BE2C (cell line): ENCODE measurements around the gene PSMC4.

Experiments used
- DNase-seq: peaks from one replicate; pipeline ENCODE4 v3.0.0-alpha.2; 2020
- H3K27me3 ChIP-seq: fragments of 250-450 bp; sonication (Bioruptor Pico); 2 replicates; pipeline ENCODE4 v1.5.1; 2020; ENCODE audit warnings: mild to moderate bottlenecking
- H3K36me3 ChIP-seq: fragments of 250-450 bp; sonication (Bioruptor Pico); 2 replicates; pipeline ENCODE4 v1.5.1; 2020; ENCODE audit warnings: mild to moderate bottlenecking
- H3K4me1 ChIP-seq: fragments of 250-450 bp; sonication (Bioruptor Pico); 2 replicates; pipeline ENCODE4 v1.5.1; 2020
- H3K4me3 ChIP-seq: 2 replicates; pipeline ENCODE4 v1.5.1; 2011; ENCODE audit warnings: low read depth, low read length
- H3K9me3 ChIP-seq: fragments of 250-450 bp; sonication (Bioruptor Pico); 2 replicates; pipeline ENCODE4 v1.5.1; 2020
- TF ChIP-seq, protein P1 (sequence below): IDR thresholded peaks from 2 replicates; pipeline ENCODE4 v1.5.1; 2012; ENCODE audit warnings: mild to moderate bottlenecking, low read depth, low read length

The PSMC4 gene

DNA sequence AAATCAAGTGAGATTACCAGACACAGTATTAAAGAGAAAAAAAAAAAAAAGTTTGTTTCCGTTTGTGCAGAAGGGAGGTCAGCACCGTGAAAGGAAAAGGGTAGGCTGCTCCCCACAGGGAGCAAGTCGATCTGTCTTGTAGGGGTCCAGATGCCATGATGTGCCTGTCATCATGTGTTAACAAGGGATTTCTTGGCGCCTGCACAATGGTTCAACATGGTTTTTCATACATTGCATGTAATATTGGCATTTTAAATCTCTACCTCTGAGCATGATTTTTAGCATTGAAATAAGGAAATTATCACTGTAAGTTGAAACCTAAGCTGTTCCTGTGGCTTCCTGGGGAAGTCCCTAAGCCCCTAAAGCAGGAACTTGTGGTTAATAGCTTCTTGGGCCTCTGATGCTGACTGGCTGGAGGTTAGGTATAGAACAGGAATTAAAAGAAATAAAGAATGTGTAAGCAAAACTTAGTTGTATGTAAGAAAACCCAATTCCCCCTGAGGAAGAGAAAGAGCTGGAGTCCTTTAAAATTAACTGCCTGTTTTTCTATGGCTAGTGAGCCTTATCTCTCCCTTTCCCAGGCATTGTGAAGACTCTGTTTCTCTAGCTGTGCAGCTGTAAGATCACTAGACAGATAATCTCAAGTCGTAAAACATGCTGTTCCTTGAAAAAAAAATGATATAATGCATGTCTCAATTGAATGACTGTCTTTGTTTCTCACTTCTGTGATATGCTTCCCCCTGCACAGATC lies 29.2 kb upstream of the PSMC4 start:
- no peak for DNase-seq

DNA sequence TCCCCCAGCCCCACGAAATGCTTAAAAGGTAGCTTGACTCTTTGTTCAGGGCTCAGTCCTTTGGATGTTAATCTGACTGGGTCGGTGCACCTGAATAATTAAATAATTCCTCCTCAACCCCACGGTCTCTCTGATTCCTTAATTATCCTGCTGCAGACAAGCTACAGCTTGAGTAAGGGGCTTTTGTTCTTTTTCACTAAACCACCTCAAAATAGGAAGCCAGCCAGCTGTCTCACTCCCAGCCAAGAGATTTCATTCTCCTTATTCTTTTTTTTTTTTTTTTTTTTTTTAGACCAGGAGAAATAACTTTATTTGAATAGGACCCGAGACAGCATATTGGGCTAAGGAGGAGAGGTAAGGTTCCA lies 28.6 kb upstream of the PSMC4 start:
- no peak overlapping the region for H3K4me3 ChIP-seq
- H3K36me3 ChIP-seq: no peaks in the 10 kb centered on the region
- no peak for DNase-seq
- H3K4me1 ChIP-seq: no peaks in the 10 kb centered on the region
- TF ChIP-seq, protein P1, sequence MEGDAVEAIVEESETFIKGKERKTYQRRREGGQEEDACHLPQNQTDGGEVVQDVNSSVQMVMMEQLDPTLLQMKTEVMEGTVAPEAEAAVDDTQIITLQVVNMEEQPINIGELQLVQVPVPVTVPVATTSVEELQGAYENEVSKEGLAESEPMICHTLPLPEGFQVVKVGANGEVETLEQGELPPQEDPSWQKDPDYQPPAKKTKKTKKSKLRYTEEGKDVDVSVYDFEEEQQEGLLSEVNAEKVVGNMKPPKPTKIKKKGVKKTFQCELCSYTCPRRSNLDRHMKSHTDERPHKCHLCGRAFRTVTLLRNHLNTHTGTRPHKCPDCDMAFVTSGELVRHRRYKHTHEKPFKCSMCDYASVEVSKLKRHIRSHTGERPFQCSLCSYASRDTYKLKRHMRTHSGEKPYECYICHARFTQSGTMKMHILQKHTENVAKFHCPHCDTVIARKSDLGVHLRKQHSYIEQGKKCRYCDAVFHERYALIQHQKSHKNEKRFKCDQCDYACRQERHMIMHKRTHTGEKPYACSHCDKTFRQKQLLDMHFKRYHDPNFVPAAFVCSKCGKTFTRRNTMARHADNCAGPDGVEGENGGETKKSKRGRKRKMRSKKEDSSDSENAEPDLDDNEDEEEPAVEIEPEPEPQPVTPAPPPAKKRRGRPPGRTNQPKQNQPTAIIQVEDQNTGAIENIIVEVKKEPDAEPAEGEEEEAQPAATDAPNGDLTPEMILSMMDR: no peak
- no peaks in the 10 kb centered on the region for H3K9me3 ChIP-seq
- peaks cover 3% of the 10 kb centered on the region; the same call in 1 of the 2 replicates for H3K27me3 ChIP-seq

More for the DNA sequence above, 29.2 kb upstream of the PSMC4 start:
- TF ChIP-seq, protein P1: no peak
- Histone ChIP-seq H3K36me3 (no peaks in the 10 kb centered on the region), H3K4me1 (no peaks in the 10 kb centered on the region), H3K9me3 (no peaks in the 10 kb centered on the region), H3K4me3 (no peak overlapping the region), H3K27me3 (peaks cover 3% of the 10 kb centered on the region; the same call in 1 of the 2 replicates)

DNA sequence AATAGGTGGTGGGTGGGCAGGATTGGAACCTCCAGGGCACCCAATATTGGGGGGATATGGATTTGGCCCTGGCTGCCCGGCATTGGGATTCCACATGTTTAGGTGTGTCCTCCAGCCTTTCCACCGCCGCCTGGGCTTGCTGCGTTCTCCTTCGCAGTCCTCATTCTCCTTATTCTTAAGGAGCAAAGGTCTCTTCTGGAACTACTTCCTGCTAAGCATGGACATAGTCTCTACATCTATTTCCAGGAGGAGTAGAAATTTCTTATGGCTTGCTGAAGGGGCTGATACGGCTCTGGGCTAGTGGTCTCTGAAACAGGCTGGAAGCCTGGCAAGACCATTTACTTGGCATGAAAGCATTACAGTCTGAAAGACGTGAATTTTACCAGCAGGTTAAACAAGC lies 27.4 kb upstream of the PSMC4 start:
- TF ChIP-seq, protein P1: no peak
- Histone ChIP-seq H3K36me3 (no peaks in the 10 kb centered on the region), H3K4me3 (no peak overlapping the region)

GRCh38 chr19:39946532-39946931 lies 24.4 kb upstream of the PSMC4 start:
- no peak overlapping the region for H3K4me3 ChIP-seq
- no peaks in the 10 kb centered on the region for H3K4me1 ChIP-seq
- H3K9me3 ChIP-seq: no peaks in the 10 kb centered on the region
- DNase-seq: no peak
- TF ChIP-seq, protein P1: no peak
- no peaks in the 10 kb centered on the region for H3K36me3 ChIP-seq
- no peaks in the 10 kb centered on the region for H3K27me3 ChIP-seq

More for the DNA sequence above, 27.4 kb upstream of the PSMC4 start:
- no peak for DNase-seq
- no peaks in the 10 kb centered on the region for H3K27me3 ChIP-seq
- H3K4me1 ChIP-seq: no peaks in the 10 kb centered on the region
- no peaks in the 10 kb centered on the region for H3K9me3 ChIP-seq

GRCh38 chr19:39949026-39949747 lies 21.8 kb upstream of the PSMC4 start:
- TF ChIP-seq, protein P1: no peak
- Histone ChIP-seq H3K9me3 (no peaks in the 10 kb centered on the region), H3K36me3 (no peaks in the 10 kb centered on the region), H3K4me3 (no peak overlapping the region), H3K4me1 (no peaks in the 10 kb centered on the region), H3K27me3 (no peaks in the 10 kb centered on the region)
- no peak for DNase-seq

DNA sequence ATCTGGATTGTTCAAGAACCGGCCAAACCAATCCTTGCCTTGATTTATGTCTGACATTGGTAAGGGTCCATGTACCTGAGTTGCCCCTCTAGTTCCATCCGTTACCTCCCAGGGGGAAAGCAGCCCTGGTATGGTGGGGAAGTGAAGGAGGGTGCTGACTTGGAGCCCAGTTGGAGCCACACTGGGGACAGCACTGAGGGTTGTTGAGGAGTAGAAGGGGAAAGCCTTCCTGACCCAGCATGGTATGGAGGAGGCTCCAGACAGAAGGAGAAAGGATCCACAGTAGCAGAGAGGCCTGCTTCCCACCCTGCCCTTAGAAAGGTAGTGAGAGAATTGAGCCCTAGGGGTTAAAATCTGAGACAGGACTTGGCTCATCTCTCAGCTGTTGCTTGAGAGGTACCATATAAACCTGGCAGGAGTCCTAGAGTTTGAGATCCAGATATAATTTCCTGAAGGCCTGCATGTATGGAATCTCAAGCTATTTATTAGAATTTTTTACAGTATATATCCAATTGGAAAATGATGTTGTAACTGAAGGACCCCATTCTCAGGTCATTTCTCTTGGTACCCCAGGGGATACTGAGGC lies 19.8 kb upstream of the PSMC4 start:
- no peak overlapping the region for H3K4me3 ChIP-seq
- H3K4me1 ChIP-seq: no peaks in the 10 kb centered on the region
- DNase-seq: no peak
- TF ChIP-seq, protein P1: no peak
- H3K36me3 ChIP-seq: no peaks in the 10 kb centered on the region
- H3K9me3 ChIP-seq: no peaks in the 10 kb centered on the region
- H3K27me3 ChIP-seq: no peaks in the 10 kb centered on the region
